Measurements from ENCODE around the gene PARD6B. TPM values are rescaled to one million over a fixed set of nuclear protein-coding genes. Genes with fewer than 3 reads are reported as not detected.

The PARD6B gene
- total and polyA plus RNA-seq, 2 of the 13 experiments (the other 11 are each of a cell fraction or from before 2014, with no cell fraction given) = 6.9 to 22.2 TPM

GRCh38 chr20:50772420-50773185, 41.2 kb downstream of the PARD6B start:
- TF ChIP-seq AKNA (CRISPR knock-in tag; IDR thresholded peaks at IDR 0.05; ENCODE audit: borderline replicate concordance) (no peak), HDAC6 (IDR thresholded peaks at IDR 0.05; ENCODE audit: low read depth, low read length) (no peak), ZBTB4 (CRISPR knock-in tag; IDR thresholded peaks at IDR 0.05; ENCODE audit: borderline replicate concordance) (no peak)
- Histone ChIP-seq H3K27me3 (ENCODE audit: control insufficient read depth in 1 of 2, insufficient read depth in 2 of 2, low read length in 2 of 2) (0 out of 5 replicates have a peak, but pooled peaks cover 1 to 4% of the 10 kb centered on the region in 2 experiments), H3K9ac (ENCODE audit: insufficient read depth, low read depth, low read length) (no peak overlapping the region), H3K4me3 (replicated peaks in 1 of 3; ENCODE audit: insufficient read depth in 1 of 3, low read depth in 2 of 3, low read length in 3 of 3) (no peak overlapping the region), H4K20me1 (ENCODE audit: insufficient read depth, low read length) (no peaks in the 10 kb centered on the region), H3K4me2 (ENCODE audit: low read depth, low read length) (no peak overlapping the region), H3K27ac (ENCODE audit: extremely low read length, insufficient read depth, low read length) (no peak overlapping the region), H3K36me3 (replicated peaks in 1 of 2; ENCODE audit: control insufficient read depth in 1 of 2, insufficient read depth in 2 of 2, low read length in 2 of 2) (no peaks in the 10 kb centered on the region), H3K9me3 (ENCODE audit: low read length) (no peaks in the 10 kb centered on the region), H3K4me1 (ENCODE audit: insufficient read depth, low read length) (peaks cover 25% of the 10 kb centered on the region), H3K79me2 (ENCODE audit: insufficient read depth, low read length) (no peaks in the 10 kb centered on the region), H2AFZ (ENCODE audit: low read length) (no peak overlapping the region)
- ChIA-PET CTCF (ENCODE audit: low intra/inter-chr PET ratio, low total read pairs) (no interaction called here), POLR2A (interaction anchor here (1.5 kb wide), 1 partner anchor 18 kb away, joined by 5 read pairs; no protein-coding TSS in a partner anchor)
- FAIRE-seq (no peak), ATAC-seq (no peak), DNase-seq (ENCODE audit: low spot score) (no peak)
- in situ Hi-C loops (cut with HindIII; ENCODE audit: extremely low pct_ligation_motif_present, low pct_unique_long_range_greater_than_20kb) (no loop called here), intact Hi-C loops (cut with micrococcal nuclease; ENCODE audit: unreplicated experiment) (no loop called here)
- no TSS peak for BruUV-seq (replicated peaks)
- 18% methylated on average over 5 of the region's 5 CpGs for WGBS (ENCODE audit: low lambda C conversion rate)

Measured in HepG2 (cell line).